ENCODE measurements around the gene EFCAB12.

- TF ChIP-seq, protein P1, sequence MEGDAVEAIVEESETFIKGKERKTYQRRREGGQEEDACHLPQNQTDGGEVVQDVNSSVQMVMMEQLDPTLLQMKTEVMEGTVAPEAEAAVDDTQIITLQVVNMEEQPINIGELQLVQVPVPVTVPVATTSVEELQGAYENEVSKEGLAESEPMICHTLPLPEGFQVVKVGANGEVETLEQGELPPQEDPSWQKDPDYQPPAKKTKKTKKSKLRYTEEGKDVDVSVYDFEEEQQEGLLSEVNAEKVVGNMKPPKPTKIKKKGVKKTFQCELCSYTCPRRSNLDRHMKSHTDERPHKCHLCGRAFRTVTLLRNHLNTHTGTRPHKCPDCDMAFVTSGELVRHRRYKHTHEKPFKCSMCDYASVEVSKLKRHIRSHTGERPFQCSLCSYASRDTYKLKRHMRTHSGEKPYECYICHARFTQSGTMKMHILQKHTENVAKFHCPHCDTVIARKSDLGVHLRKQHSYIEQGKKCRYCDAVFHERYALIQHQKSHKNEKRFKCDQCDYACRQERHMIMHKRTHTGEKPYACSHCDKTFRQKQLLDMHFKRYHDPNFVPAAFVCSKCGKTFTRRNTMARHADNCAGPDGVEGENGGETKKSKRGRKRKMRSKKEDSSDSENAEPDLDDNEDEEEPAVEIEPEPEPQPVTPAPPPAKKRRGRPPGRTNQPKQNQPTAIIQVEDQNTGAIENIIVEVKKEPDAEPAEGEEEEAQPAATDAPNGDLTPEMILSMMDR (conservative IDR thresholded peaks at IDR 0.05), result no peak
- no peak for TF ChIP-seq EZH2 (IDR thresholded peaks at IDR 0.05; ENCODE audit: low read depth)
Measured at GRCh38 chr3:129461022-129461421, 32.6 kb upstream of the EFCAB12 start.
